Endothelial cell of umbilical vein (primary cell): ENCODE results near the gene PSMA4. TPM values are rescaled to one million over a fixed set of nuclear protein-coding genes. Genes with fewer than 3 reads are reported as not detected.

Experiments used
- BruUV-seq: library from RNA; stranded (reverse); fragments of 400-500 nt; replicated peaks from 2 replicates; lab custom pipeline; 2021; lab: Mats Ljungman, UMichigan
- CTCF ChIA-PET: fragments of 300-600, 350-600 bp; sonication (Branson Sonifier 250); formaldehyde crosslinking; loops from one replicate; lab custom pipeline; 2021; ENCODE audit warnings: antibody characterized with exemption, inconsistent platforms; lab: Charles Lee
- POLR2A ChIA-PET: fragments of 300-600, 350-600 bp; sonication (Branson Sonifier 250); formaldehyde crosslinking; loops from one replicate; lab custom pipeline; 2021; ENCODE audit warnings: antibody characterized with exemption, inconsistent platforms; lab: Charles Lee
- DNase-seq: peaks from one replicate; pipeline ENCODE4 v3.0.0-alpha.2; 2011; ENCODE audit warnings: low read depth, low spot score
- FAIRE-seq: peaks from 2 replicates; lab custom pipeline; 2011; peaks lifted over from hg19 to GRCh38; lab: Jason Lieb, UNC
- H2AFZ ChIP-seq: 2 replicates; pipeline ENCODE4 v1.6.0; 2012; ENCODE audit warnings: low read depth, low read length, control low read depth, inconsistent platforms
- H3K27ac ChIP-seq: 2 replicates; pipeline ENCODE4 v1.5.1; 2011; ENCODE audit warnings: low read depth, mild to moderate bottlenecking, control low read depth, low read length, moderate library complexity; ENCODE audit not compliant: insufficient read depth
- H3K27me3 ChIP-seq, 2 experiments: 2 replicates each; pipeline versions ENCODE4 v1.6.0 to v1.6.1; 2011; ENCODE audit warnings: low read length in 2 of 2, mixed read lengths in 1 of 2; ENCODE audit not compliant: control insufficient read depth in 2 of 2, insufficient read depth in 2 of 2
- H3K36me3 ChIP-seq, 2 experiments: 2 replicates in 1 of 2; 3 replicates in 1 of 2; pipeline ENCODE4 v1.5.1; 2011; ENCODE audit warnings: low read length in 2 of 2, mild to moderate bottlenecking in 1 of 2, moderate library complexity in 1 of 2; ENCODE audit not compliant: control insufficient read depth in 2 of 2, insufficient read depth in 2 of 2; ENCODE audit errors: extremely low read depth in 1 of 2
- H3K4me1 ChIP-seq: 3 replicates; pipeline ENCODE4 v1.5.1; 2011; ENCODE audit warnings: mild to moderate bottlenecking, low read length; ENCODE audit not compliant: control insufficient read depth, insufficient read depth; ENCODE audit errors: extremely low read depth
- H3K4me2 ChIP-seq: 2 replicates; pipeline ENCODE4 v1.6.1; 2011; ENCODE audit warnings: low read length, control low read depth, mixed read lengths; ENCODE audit not compliant: insufficient read depth
- H3K4me3 ChIP-seq, 3 experiments: fragments of 200-600 bp in 1 of 3; sonication (generic), shearing (Covaris generic) in 1 of 3; replicated peaks in 1 of 3; 2 replicates each; pipeline ENCODE4 v1.5.1; 2011 to 2016; ENCODE audit warnings: control low read depth in 3 of 3, low read length in 3 of 3, mild to moderate bottlenecking in 2 of 3, inconsistent platforms in 1 of 3, low read depth in 1 of 3, moderate library complexity in 1 of 3; ENCODE audit not compliant: insufficient read depth in 1 of 3
- H3K79me2 ChIP-seq: 2 replicates; pipeline ENCODE4 v1.6.0; 2012; ENCODE audit warnings: low read length, inconsistent platforms; ENCODE audit not compliant: control insufficient read depth, insufficient read depth
- H3K9ac ChIP-seq: replicated peaks from 2 replicates; pipeline ENCODE3; 2011; ENCODE audit warnings: low read length, control low read depth; ENCODE audit not compliant: insufficient read depth; ENCODE audit errors: extremely low read depth
- H3K9me1 ChIP-seq: replicated peaks from 3 replicates; pipeline ENCODE4 v1.6.0; 2011; ENCODE audit warnings: mild to moderate bottlenecking, low read length; ENCODE audit not compliant: control insufficient read depth, insufficient read depth; ENCODE audit errors: extremely low read depth
- H3K9me3 ChIP-seq: replicated peaks from 2 replicates; pipeline ENCODE4 v1.5.1; 2012; ENCODE audit warnings: low read length, inconsistent platforms; ENCODE audit not compliant: control insufficient read depth, insufficient read depth
- H4K20me1 ChIP-seq: replicated peaks from 2 replicates; pipeline ENCODE3; 2011; ENCODE audit warnings: mild to moderate bottlenecking, low read length; ENCODE audit not compliant: control insufficient read depth, insufficient read depth; ENCODE audit errors: extremely low read depth
- CTCF ChIP-seq, 2 donors: IDR thresholded peaks; 1 replicate in 1 of 2; 2 replicates in 1 of 2; pipeline ENCODE4 v1.5.1; 2011; ENCODE audit warnings: low read length in 2 of 2, mild to moderate bottlenecking in 2 of 2, moderate library complexity in 2 of 2, control low read depth in 1 of 2, inconsistent platforms in 1 of 2, low read depth in 1 of 2; ENCODE audit not compliant: insufficient read depth in 1 of 2; ENCODE audit errors: extremely low read depth in 1 of 2
- EZH2 ChIP-seq: IDR thresholded peaks from 2 replicates; pipeline ENCODE4 v1.6.1; 2012; ENCODE audit warnings: borderline replicate concordance, low read depth, mild to moderate bottlenecking, moderate library complexity, low read length, inconsistent platforms; ENCODE audit not compliant: severe bottlenecking
- FOS ChIP-seq: IDR thresholded peaks from 2 replicates; pipeline ENCODE4 v1.6.1; 2011; ENCODE audit warnings: mild to moderate bottlenecking, low read length, moderate library complexity, borderline replicate concordance; ENCODE audit not compliant: insufficient read depth
- GATA2 ChIP-seq: IDR thresholded peaks from 2 replicates; pipeline ENCODE4 v1.7.0; 2011; ENCODE audit warnings: low read depth, mild to moderate bottlenecking, moderate library complexity, mixed read lengths, low read length; ENCODE audit not compliant: insufficient read length, insufficient read depth
- JUN ChIP-seq: IDR thresholded peaks from 2 replicates; pipeline ENCODE4 v1.6.1; 2011; ENCODE audit warnings: borderline replicate concordance, low read depth; ENCODE audit not compliant: insufficient read length, insufficient read depth
- MAX ChIP-seq: IDR thresholded peaks from 2 replicates; pipeline ENCODE4 v1.6.1; 2011; ENCODE audit not compliant: insufficient read depth, insufficient read length
- MYC ChIP-seq: IDR thresholded peaks from one replicate; pipeline ENCODE4 v1.6.1; 2011; ENCODE audit warnings: mild to moderate bottlenecking, low read depth, low read length
- POLR2A ChIP-seq: IDR thresholded peaks from 2 replicates; pipeline ENCODE4 v1.6.1; 2012; ENCODE audit warnings: low read depth, mild to moderate bottlenecking, control low read depth, low read length
- POLR2AphosphoS5 ChIP-seq: IDR thresholded peaks from 2 replicates; pipeline ENCODE4 v1.6.1; 2012; ENCODE audit warnings: low read depth, mild to moderate bottlenecking, control low read depth, low read length, moderate library complexity; ENCODE audit not compliant: insufficient read depth
- dilution Hi-C: fragments of 300-500 bp; cut with MboI; formaldehyde crosslinking; loops from one replicate; pipeline ENCODE4 v1.15.0; 2019; ENCODE audit warnings: low sequenced_read_pairs; ENCODE audit not compliant: extremely low pct_ligation_motif_present
- intact Hi-C: fragments of 100-400 bp; cut with micrococcal nuclease; formaldehyde crosslinking; loops from one replicate; pipeline ENCODE4 v1.10.0; 2022
- polyA plus RNA-seq, 4 experiments: library from polyadenylated mRNA; depleted of rRNA in 3 of 4; stranded (reverse) in 3 of 4; unstranded in 1 of 4; fragments of >200 nt; gene quantifications; 2 replicates each; pipeline versions ENCODE4 v1.2.1 to v1.2.3, GENCODE V29; 2011 to 2012; ENCODE audit warnings: missing spikeins in 1 of 4
- total RNA-seq: library from RNA; stranded (reverse); gene quantifications from 2 replicates; pipeline ENCODE4 v1.2.3, GENCODE V29; 2021

The PSMA4 gene
- total and polyA plus RNA-seq, 2 donors (not counting 3 experiments of a cell fraction or from before 2014, with no cell fraction given) = 250 to 279 TPM

DNA sequence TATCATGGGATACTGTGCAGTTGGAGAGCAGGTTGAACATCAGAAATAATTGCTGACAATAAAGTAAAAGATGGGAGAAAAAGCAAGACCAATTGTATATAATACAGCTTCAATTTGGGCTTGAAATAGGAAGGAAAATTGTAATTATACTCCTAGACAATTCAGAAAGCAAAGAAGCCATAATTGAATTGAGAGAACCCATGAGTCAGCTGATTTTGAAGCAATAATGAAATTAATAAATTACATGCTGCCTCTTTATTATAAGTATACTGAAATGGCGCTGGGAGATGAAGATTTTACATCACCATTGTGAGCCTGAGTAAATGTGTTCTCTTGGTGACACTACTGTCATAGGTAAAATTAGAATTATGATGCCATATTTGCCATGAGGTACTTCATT lies 57.3 kb downstream of the PSMA4 start:
- no peak overlapping the region for H3K9ac ChIP-seq
- no TSS peak for BruUV-seq
- TF ChIP-seq MYC = no peak
- TF ChIP-seq POLR2A = no peak
- TF ChIP-seq POLR2AphosphoS5 = no peak
- TF ChIP-seq MAX = no peak
- no peak for TF ChIP-seq EZH2
- TF ChIP-seq FOS = no peak
- TF ChIP-seq JUN = no peak
- no peak for TF ChIP-seq GATA2
- no peak for TF ChIP-seq CTCF (IDR thresholded peaks at IDR 0.05; ENCODE audit: extremely low read depth in 1 of 2, insufficient read depth in 1 of 2, low read depth in 1 of 2, low read length in 2 of 2)
- H3K4me3 ChIP-seq = no peak overlapping the region
- no peaks in the 10 kb centered on the region for H3K9me1 ChIP-seq
- no peak for DNase-seq
- intact Hi-C loops = no loop called here
- H2AFZ ChIP-seq = no peak overlapping the region
- dilution Hi-C loops = no loop called here
- no peak overlapping the region for H3K27ac ChIP-seq
- no peaks in the 10 kb centered on the region for H3K27me3 ChIP-seq
- no peaks in the 10 kb centered on the region for H3K79me2 ChIP-seq
- no peaks in the 10 kb centered on the region for H3K9me3 ChIP-seq
- no peak overlapping the region for H3K4me2 ChIP-seq
- ChIA-PET POLR2A (interaction anchor here (0.6 kb wide), 1 partner anchor 127 kb away, joined by 10 read pairs; no protein-coding TSS in a partner anchor), CTCF (interaction anchor here (1.5 kb wide), 1 partner anchor 77 kb away, joined by 3 read pairs; no protein-coding TSS in a partner anchor)
- no peaks in the 10 kb centered on the region for H3K4me1 ChIP-seq
- no peaks in the 10 kb centered on the region for H4K20me1 ChIP-seq
- FAIRE-seq = no peak
- H3K36me3 ChIP-seq = no peaks in the 10 kb centered on the region
